Keratinocyte (primary cell): ENCODE results near the gene MAGEA10. TPM values are rescaled to one million over a fixed set of nuclear protein-coding genes. Genes with fewer than 3 reads are reported as not detected.

Experiments used
- DNase-seq: peaks from one replicate; pipeline ENCODE4 v3.0.0-alpha.2; 2011; ENCODE audit warnings: low read depth, missing footprints, low spot score
- FAIRE-seq: peaks from 2 replicates; lab custom pipeline; 2011; peaks lifted over from hg19 to GRCh38; lab: Jason Lieb, UNC
- H2AFZ ChIP-seq: 2 replicates; pipeline ENCODE4 v1.6.0; 2012; ENCODE audit warnings: low read length, control low read depth, inconsistent platforms; ENCODE audit not compliant: control insufficient read depth
- H3K27ac ChIP-seq: 2 replicates; pipeline ENCODE4 v1.5.1; 2011; ENCODE audit warnings: low read length; ENCODE audit not compliant: control insufficient read depth, insufficient read depth
- H3K27me3 ChIP-seq: 3 replicates; pipeline ENCODE4 v1.6.0; 2011; ENCODE audit warnings: low read length; ENCODE audit not compliant: control insufficient read depth, insufficient read depth; ENCODE audit errors: extremely low read depth
- H3K36me3 ChIP-seq, 2 experiments: 2 replicates in 1 of 2; 3 replicates in 1 of 2; pipeline ENCODE4 v1.5.1; 2011; ENCODE audit warnings: low read length in 2 of 2, mild to moderate bottlenecking in 1 of 2; ENCODE audit not compliant: control insufficient read depth in 2 of 2, insufficient read depth in 2 of 2; ENCODE audit errors: extremely low read depth in 1 of 2
- H3K4me1 ChIP-seq: 3 replicates; pipeline ENCODE4 v1.5.1; 2011; ENCODE audit warnings: low read length; ENCODE audit not compliant: control insufficient read depth, insufficient read depth; ENCODE audit errors: extremely low read depth
- H3K4me2 ChIP-seq: 3 replicates; pipeline ENCODE4 v1.6.0; 2011; ENCODE audit warnings: low read depth, low read length; ENCODE audit not compliant: control insufficient read depth, insufficient read depth; ENCODE audit errors: extremely low read depth
- H3K4me3 ChIP-seq, 3 experiments: fragments of 200-600 bp in 1 of 3; sonication (generic) in 1 of 3; 2 replicates in 2 of 3; 3 replicates in 1 of 3; pipeline ENCODE4 v1.5.1; 2011 to 2016; ENCODE audit warnings: low read length in 3 of 3, mild to moderate bottlenecking in 3 of 3, control low read depth in 2 of 3, inconsistent platforms in 1 of 3, low read depth in 1 of 3, mixed read lengths in 1 of 3, mixed run types in 1 of 3, moderate library complexity in 1 of 3; ENCODE audit not compliant: control insufficient read depth in 2 of 3, insufficient read depth in 2 of 3; ENCODE audit errors: extremely low read depth in 1 of 3
- H3K79me2 ChIP-seq: 2 replicates; pipeline ENCODE4 v1.6.0; 2012; ENCODE audit warnings: low read length; ENCODE audit not compliant: control insufficient read depth, insufficient read depth
- H3K9ac ChIP-seq: 3 replicates; pipeline ENCODE4 v1.6.0; 2011; ENCODE audit warnings: low read length; ENCODE audit not compliant: control insufficient read depth, insufficient read depth; ENCODE audit errors: extremely low read depth
- H3K9me1 ChIP-seq: 3 replicates; pipeline ENCODE4 v1.6.0; 2011; ENCODE audit warnings: low read length; ENCODE audit not compliant: control insufficient read depth, insufficient read depth; ENCODE audit errors: extremely low read depth
- H3K9me3 ChIP-seq: 2 replicates; pipeline ENCODE4 v1.5.1; 2012; ENCODE audit warnings: low read depth, low read length; ENCODE audit not compliant: control insufficient read depth
- H4K20me1 ChIP-seq: 3 replicates; pipeline ENCODE4 v1.6.0; 2011; ENCODE audit warnings: low read length; ENCODE audit not compliant: control insufficient read depth, insufficient read depth; ENCODE audit errors: extremely low read depth
- CTCF ChIP-seq, 3 experiments: IDR thresholded peaks in 1 of 3; conservative IDR thresholded peaks in 1 of 3; optimal IDR thresholded peaks in 1 of 3; 2 replicates in 2 of 3; 3 replicates in 1 of 3; pipeline versions ENCODE3 to v1.5.1; 2011; ENCODE audit warnings: low read length in 3 of 3, mild to moderate bottlenecking in 3 of 3, moderate library complexity in 2 of 3, control low read depth in 1 of 3, inconsistent platforms in 1 of 3; ENCODE audit not compliant: insufficient read depth in 2 of 3; ENCODE audit errors: extremely low read depth in 1 of 3
- EZH2 ChIP-seq: IDR thresholded peaks from one replicate; pipeline ENCODE4 v1.6.1; 2012; ENCODE audit warnings: inconsistent platforms, mild to moderate bottlenecking, low read length, moderate library complexity
- dilution Hi-C: fragments of 300-500 bp; cut with MboI; formaldehyde crosslinking; loops from one replicate; pipeline ENCODE4 v1.7.0; 2020; ENCODE audit warnings: low sequenced_read_pairs; ENCODE audit not compliant: extremely low pct_ligation_motif_present
- polyA plus RNA-seq, 5 experiments: library from polyadenylated mRNA; depleted of rRNA in 3 of 5; stranded (reverse) in 3 of 5; stranded (forward) in 1 of 5; unstranded in 1 of 5; fragments of >200 nt; gene quantifications; 1 replicate in 1 of 5; 2 replicates in 3 of 5; 3 replicates in 1 of 5; pipeline versions ENCODE4 v1.2.1 to v1.2.3, GENCODE V29; 2011 to 2012; ENCODE audit warnings: missing spikeins in 2 of 5, low read depth in 1 of 5, low replicate concordance in 1 of 5

The MAGEA10 gene
- polyA plus RNA-seq, 1 donor (not counting 4 experiments of a cell fraction or from before 2014, with no cell fraction given): not detected

- no peaks in the 10 kb centered on the region for H3K9me1 ChIP-seq
Observed at GRCh38 chrX:152086141-152086540, 52.2 kb downstream of the MAGEA10 start.

More at GRCh38 chrX:152086141-152086540, 52.2 kb downstream of the MAGEA10 start:
- Histone ChIP-seq H3K79me2 (no peaks in the 10 kb centered on the region), H3K9me3 (no peaks in the 10 kb centered on the region), H3K9ac (no peak overlapping the region), H3K27me3 (no peaks in the 10 kb centered on the region), H3K4me3 (no peak overlapping the region), H3K4me2 (no peak overlapping the region), H3K27ac (no peak overlapping the region), H4K20me1 (no peaks in the 10 kb centered on the region), H2AFZ (no peak overlapping the region), H3K4me1 (no peaks in the 10 kb centered on the region), H3K36me3 (no peaks in the 10 kb centered on the region)
- dilution Hi-C loops: no loop called here
- no peak for DNase-seq
- TF ChIP-seq CTCF (optimal IDR thresholded peaks at IDR 0.05 in 1 of 3, IDR thresholded peaks at IDR 0.05 in 1 of 3, conservative IDR thresholded peaks at IDR 0.05 in 1 of 3; ENCODE audit: extremely low read depth in 1 of 3, insufficient read depth in 2 of 3, low read length in 3 of 3): no peak
- TF ChIP-seq EZH2: no peak
- FAIRE-seq: no peak

Other genes starting within 250 kb of the MAGEA10 start
- gene MAGEA4, start 225.7 kb downstream of the MAGEA10 start, polyA plus RNA-seq: not detected in 3 replicates
- gene GABRE, start 163.9 kb downstream of the MAGEA10 start, polyA plus RNA-seq: 14.6 to 47.9 TPM (median 34.1 TPM) in 3 replicates